ENCODE measurements around the gene SH3RF3. TPM values are rescaled to one million over a fixed set of nuclear protein-coding genes. Genes with fewer than 3 reads are reported as not detected.

SH3RF3 gene
- total RNA-seq, 1 donor from 2014 or later: under 0.01 TPM

- FAIRE-seq (no peak), DNase-seq (ENCODE audit: low read depth) (no peak)
- H3K27me3 ChIP-seq (ENCODE audit: control insufficient read depth, insufficient read depth, low read length): no peaks in the 10 kb centered on the region
- no peak overlapping the region for H3K4me3 ChIP-seq (ENCODE audit: low read depth, low read length)
- no peak for TF ChIP-seq CTCF (IDR thresholded peaks at IDR 0.05; ENCODE audit: insufficient read depth, low read length, severe bottlenecking)
- no peaks in the 10 kb centered on the region for H3K36me3 ChIP-seq (ENCODE audit: control insufficient read depth, insufficient read depth, low read length)
Measured at GRCh38 chr2:109311771-109312170, 182.8 kb downstream of the SH3RF3 start.

- no peak overlapping the region for H3K4me3 ChIP-seq (ENCODE audit: low read depth, low read length)
Measured at GRCh38 chr2:109312902-109313301, 183.9 kb downstream of the SH3RF3 start.

GRCh38 chr2:109313343-109313742 is 184.3 kb downstream of the SH3RF3 start:
- Histone ChIP-seq H3K36me3 (ENCODE audit: control insufficient read depth, insufficient read depth, low read length) (no peaks in the 10 kb centered on the region), H3K4me3 (ENCODE audit: low read depth, low read length) (no peak overlapping the region), H3K27me3 (ENCODE audit: control insufficient read depth, insufficient read depth, low read length) (no peaks in the 10 kb centered on the region)
- DNase-seq (ENCODE audit: low read depth) (no peak), FAIRE-seq (no peak)
- no peak for TF ChIP-seq CTCF (IDR thresholded peaks at IDR 0.05; ENCODE audit: insufficient read depth, low read length, severe bottlenecking)

More at GRCh38 chr2:109312902-109313301, 183.9 kb downstream of the SH3RF3 start:
- TF ChIP-seq CTCF (IDR thresholded peaks at IDR 0.05; ENCODE audit: insufficient read depth, low read length, severe bottlenecking): peak; percentile 38
- FAIRE-seq: peak; percentile 79
- Histone ChIP-seq H3K27me3 (ENCODE audit: control insufficient read depth, insufficient read depth, low read length) (no peaks in the 10 kb centered on the region), H3K36me3 (ENCODE audit: control insufficient read depth, insufficient read depth, low read length) (no peaks in the 10 kb centered on the region)
- DNase-seq (ENCODE audit: low read depth): peak; percentile 10

- Histone ChIP-seq H3K27me3 (ENCODE audit: control insufficient read depth, insufficient read depth, low read length) (no peaks in the 10 kb centered on the region), H3K36me3 (ENCODE audit: control insufficient read depth, insufficient read depth, low read length) (no peaks in the 10 kb centered on the region), H3K4me3 (ENCODE audit: low read depth, low read length) (no peak overlapping the region)
- no peak for TF ChIP-seq CTCF (IDR thresholded peaks at IDR 0.05; ENCODE audit: insufficient read depth, low read length, severe bottlenecking)
- FAIRE-seq (no peak), DNase-seq (ENCODE audit: low read depth) (no peak)
Measured at GRCh38 chr2:109316091-109316490, 187.1 kb downstream of the SH3RF3 start.

GRCh38 chr2:109317471-109318095 is 188.6 kb downstream of the SH3RF3 start:
- Histone ChIP-seq H3K36me3 (ENCODE audit: control insufficient read depth, insufficient read depth, low read length) (no peaks in the 10 kb centered on the region), H3K27me3 (ENCODE audit: control insufficient read depth, insufficient read depth, low read length) (no peaks in the 10 kb centered on the region), H3K4me3 (ENCODE audit: low read depth, low read length) (no peak overlapping the region)
- DNase-seq (ENCODE audit: low read depth) (no peak), FAIRE-seq (no peak)
- TF ChIP-seq CTCF (IDR thresholded peaks at IDR 0.05; ENCODE audit: insufficient read depth, low read length, severe bottlenecking): no peak

All from bronchial epithelial cell (primary cell).